Dermis blood vessel endothelial cell (primary cell): Measurements from ENCODE around the gene RMI2. TPM values are rescaled to one million over a fixed set of nuclear protein-coding genes. Genes with fewer than 3 reads are reported as not detected.
"Not testable (repeated sequence)": the region's sequence is repeated elsewhere in the genome, so short reads cannot be mapped to it uniquely, and the experiment has no call there.

ENCODE experiments used
- DNase-seq: peaks from one replicate; pipeline ENCODE4 v3.0.0; 2010
- total RNA-seq: library from RNA; depleted of rRNA; stranded (reverse); fragments of >200 nt; gene quantifications from 2 replicates; pipeline ENCODE4 v1.2.3, GENCODE V29; 2014

Gene RMI2
- total RNA-seq, result 5.1 and 8.1 TPM in 2 replicates

- peak; percentile 96 for DNase-seq
Measured at GRCh38 chr16:11345040-11345862, at the start of gene RMI2. TSS of gene RMI2 (plus strand) at chr16:11345459. CDS start at chr16:11345472, 13 bp downstream.

GRCh38 chr16:11295672-11296071 lies 49.6 kb upstream of the RMI2 start:
- no peak for DNase-seq

GRCh38 chr16:11296351-11296705 lies 48.9 kb upstream of the RMI2 start:
- no peak for DNase-seq

GRCh38 chr16:11296706-11297491 lies 48.4 kb upstream of the RMI2 start:
- no peak for DNase-seq

- DNase-seq, result peak; percentile 6
Measured at GRCh38 chr16:11297492-11298142, 47.6 kb upstream of the RMI2 start.

- no peak for DNase-seq
Measured at GRCh38 chr16:11298143-11298900, 46.9 kb upstream of the RMI2 start.

- DNase-seq, result not testable (repeated sequence)
Measured at GRCh38 chr16:11298950-11299547, 46.2 kb upstream of the RMI2 start.

GRCh38 chr16:11299865-11300559 lies 45.2 kb upstream of the RMI2 start:
- no peak for DNase-seq

- no peak for DNase-seq
Measured at GRCh38 chr16:11300560-11300892, 44.7 kb upstream of the RMI2 start.

GRCh38 chr16:11301645-11302501 lies 43.4 kb upstream of the RMI2 start:
- DNase-seq, result no peak

GRCh38 chr16:11302977-11303376 lies 42.3 kb upstream of the RMI2 start:
- DNase-seq, result no peak

- no peak for DNase-seq
Measured at GRCh38 chr16:11303405-11304138, 41.7 kb upstream of the RMI2 start.

GRCh38 chr16:11306381-11306780 lies 38.9 kb upstream of the RMI2 start:
- no peak for DNase-seq

- DNase-seq, result no peak
Measured at GRCh38 chr16:11306997-11307638, 38.1 kb upstream of the RMI2 start.

- no peak for DNase-seq
Measured at GRCh38 chr16:11307639-11308492, 37.4 kb upstream of the RMI2 start.

GRCh38 chr16:11308493-11309283 lies 36.6 kb upstream of the RMI2 start:
- DNase-seq, result no peak

- DNase-seq, result no peak
Measured at GRCh38 chr16:11309895-11310633, 35.2 kb upstream of the RMI2 start.
